Skeletal muscle cell (primary cell): ENCODE measurements around the gene PTPRN2.

ENCODE experiments used
- DNase-seq: peaks from one replicate; pipeline ENCODE4 v3.0.0-alpha.2; 2010; ENCODE audit warnings: low read depth
- H3K4me3 ChIP-seq: 2 replicates; pipeline ENCODE4 v1.5.1; 2011; ENCODE audit warnings: low read depth, mild to moderate bottlenecking, control low read depth, low read length, moderate library complexity

The PTPRN2 gene

GRCh38 chr7:158373476-158374133, 214.0 kb downstream of the PTPRN2 start:
- H3K4me3 ChIP-seq = no peak overlapping the region
- no peak for DNase-seq

GRCh38 chr7:158372400-158373342, 215.0 kb downstream of the PTPRN2 start:
- DNase-seq = no peak
- no peak overlapping the region for H3K4me3 ChIP-seq

GRCh38 chr7:158371856-158372255, 215.8 kb downstream of the PTPRN2 start:
- H3K4me3 ChIP-seq = no peak overlapping the region
- no peak for DNase-seq

- no peak overlapping the region for H3K4me3 ChIP-seq
- no peak for DNase-seq
Observed at GRCh38 chr7:158369866-158370265, 217.8 kb downstream of the PTPRN2 start.

- DNase-seq = no peak
- H3K4me3 ChIP-seq = no peak overlapping the region
Observed at GRCh38 chr7:158369290-158369689, 218.3 kb downstream of the PTPRN2 start.

- H3K4me3 ChIP-seq = no peak overlapping the region
- DNase-seq = no peak
Observed at GRCh38 chr7:158368449-158368848, 219.2 kb downstream of the PTPRN2 start.

GRCh38 chr7:158367634-158367982, 220.0 kb downstream of the PTPRN2 start:
- no peak for DNase-seq
- H3K4me3 ChIP-seq = no peak overlapping the region

- H3K4me3 ChIP-seq = no peak overlapping the region
- no peak for DNase-seq
Observed at GRCh38 chr7:158366916-158367633, 220.5 kb downstream of the PTPRN2 start.

- DNase-seq = no peak
- no peak overlapping the region for H3K4me3 ChIP-seq
Observed at GRCh38 chr7:158366346-158366745, 221.3 kb downstream of the PTPRN2 start.

GRCh38 chr7:158365267-158365666, 222.4 kb downstream of the PTPRN2 start:
- no peak for DNase-seq

GRCh38 chr7:158364451-158364850, 223.2 kb downstream of the PTPRN2 start:
- no peak overlapping the region for H3K4me3 ChIP-seq
- no peak for DNase-seq

More at GRCh38 chr7:158365267-158365666, 222.4 kb downstream of the PTPRN2 start:
- no peak overlapping the region for H3K4me3 ChIP-seq

- no peak overlapping the region for H3K4me3 ChIP-seq
- no peak for DNase-seq
Observed at GRCh38 chr7:158362912-158363905, 224.4 kb downstream of the PTPRN2 start.

- DNase-seq = no peak
- H3K4me3 ChIP-seq = no peak overlapping the region
Observed at GRCh38 chr7:158362001-158362400, 225.6 kb downstream of the PTPRN2 start.

- no peak for DNase-seq
- no peak overlapping the region for H3K4me3 ChIP-seq
Observed at GRCh38 chr7:158361326-158361946, 226.2 kb downstream of the PTPRN2 start.

GRCh38 chr7:158358926-158359645, 228.5 kb downstream of the PTPRN2 start:
- no peak overlapping the region for H3K4me3 ChIP-seq
- no peak for DNase-seq

- DNase-seq = no peak
- H3K4me3 ChIP-seq = no peak overlapping the region
Observed at GRCh38 chr7:158357898-158358821, 229.5 kb downstream of the PTPRN2 start.
